Breast epithelium (tissue), 3 donors: ENCODE measurements around the gene SPTA1.

Experiments
- POLR2A ChIP-seq: fragments of 450-650 bp; IDR thresholded peaks from one replicate; pipeline ENCODE4 v1.6.1; 2016; ENCODE audit warnings: antibody characterized with exemption, mild to moderate bottlenecking, moderate library complexity
- TF ChIP-seq, protein P1 (sequence below), 3 donors: fragments of 450-650 bp; IDR thresholded peaks; one replicate each; pipeline ENCODE4 v1.5.1; 2016 to 2017; ENCODE audit warnings: antibody characterized with exemption in 3 of 3, mild to moderate bottlenecking in 3 of 3, moderate library complexity in 3 of 3

GRCh38 chr1:158577561-158577960 lies 109.0 kb downstream of the SPTA1 start:
- TF ChIP-seq, protein P1, sequence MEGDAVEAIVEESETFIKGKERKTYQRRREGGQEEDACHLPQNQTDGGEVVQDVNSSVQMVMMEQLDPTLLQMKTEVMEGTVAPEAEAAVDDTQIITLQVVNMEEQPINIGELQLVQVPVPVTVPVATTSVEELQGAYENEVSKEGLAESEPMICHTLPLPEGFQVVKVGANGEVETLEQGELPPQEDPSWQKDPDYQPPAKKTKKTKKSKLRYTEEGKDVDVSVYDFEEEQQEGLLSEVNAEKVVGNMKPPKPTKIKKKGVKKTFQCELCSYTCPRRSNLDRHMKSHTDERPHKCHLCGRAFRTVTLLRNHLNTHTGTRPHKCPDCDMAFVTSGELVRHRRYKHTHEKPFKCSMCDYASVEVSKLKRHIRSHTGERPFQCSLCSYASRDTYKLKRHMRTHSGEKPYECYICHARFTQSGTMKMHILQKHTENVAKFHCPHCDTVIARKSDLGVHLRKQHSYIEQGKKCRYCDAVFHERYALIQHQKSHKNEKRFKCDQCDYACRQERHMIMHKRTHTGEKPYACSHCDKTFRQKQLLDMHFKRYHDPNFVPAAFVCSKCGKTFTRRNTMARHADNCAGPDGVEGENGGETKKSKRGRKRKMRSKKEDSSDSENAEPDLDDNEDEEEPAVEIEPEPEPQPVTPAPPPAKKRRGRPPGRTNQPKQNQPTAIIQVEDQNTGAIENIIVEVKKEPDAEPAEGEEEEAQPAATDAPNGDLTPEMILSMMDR (IDR thresholded peaks at IDR 0.05), result no peak
- no peak for TF ChIP-seq POLR2A
